ENCODE results near the gene ZNF416.

The ZNF416 gene

DNA sequence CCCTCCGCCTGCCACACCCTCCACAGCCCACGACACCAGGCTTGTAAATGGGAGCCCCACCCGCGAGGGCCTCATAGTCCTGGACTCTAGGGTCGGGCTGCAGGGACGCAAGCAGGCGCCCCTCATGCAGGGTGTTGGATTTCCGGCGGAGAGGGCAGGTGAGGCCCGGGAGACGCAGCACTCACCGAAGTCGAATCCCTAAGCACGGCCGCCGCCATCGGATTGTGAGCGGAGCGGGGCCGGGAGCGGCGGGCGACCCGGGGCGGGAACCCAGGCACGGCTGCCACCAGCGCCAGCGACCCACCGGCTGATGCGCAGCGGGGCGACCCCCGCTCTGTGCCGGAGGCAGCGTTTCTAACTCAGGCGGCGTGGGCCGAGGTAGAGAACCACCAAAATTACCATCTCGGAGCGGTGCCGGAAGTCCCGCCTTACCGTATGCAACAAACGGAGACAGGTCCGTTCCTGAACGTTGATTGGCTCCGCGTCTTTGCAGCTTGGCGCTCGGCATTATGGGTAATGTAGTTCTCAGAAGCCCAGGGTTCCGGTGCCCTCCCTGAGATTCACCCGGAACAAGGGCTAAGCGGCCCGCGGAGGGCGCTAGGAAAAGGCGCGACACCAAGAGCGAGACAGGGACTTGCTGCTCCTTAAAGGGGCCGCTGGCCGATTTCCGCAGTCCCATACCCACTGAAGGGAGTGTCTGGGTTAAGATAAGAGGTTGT is at the start of gene ZNF416:
TSS of gene ZNF416 (minus strand) at position 425 of the 719 bp plus-strand sequence. CDS start at position 218, 207 bp downstream.
- peak; percentile 89 for DNase-seq (ENCODE audit: low read depth)

DNA sequence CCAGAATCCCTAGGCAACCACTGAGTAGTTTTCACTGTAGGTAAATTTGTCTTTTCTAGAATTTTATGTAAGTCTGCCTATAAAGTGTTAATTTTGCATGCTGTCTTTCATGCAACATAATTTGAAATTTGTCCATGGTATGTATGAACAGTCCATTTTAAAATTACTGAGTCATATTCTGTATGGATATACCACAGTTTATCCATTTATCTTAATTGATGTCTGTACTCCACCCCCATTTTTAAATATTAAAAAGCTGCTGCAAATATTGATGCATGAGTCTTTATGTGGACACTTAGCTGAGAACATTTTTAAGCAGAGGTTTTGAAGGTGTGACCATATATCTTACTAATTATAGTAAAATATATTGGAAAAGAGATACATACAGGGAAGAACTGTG is 44.4 kb upstream of the ZNF416 start:
- DNase-seq (ENCODE audit: low read depth): no peak

DNA sequence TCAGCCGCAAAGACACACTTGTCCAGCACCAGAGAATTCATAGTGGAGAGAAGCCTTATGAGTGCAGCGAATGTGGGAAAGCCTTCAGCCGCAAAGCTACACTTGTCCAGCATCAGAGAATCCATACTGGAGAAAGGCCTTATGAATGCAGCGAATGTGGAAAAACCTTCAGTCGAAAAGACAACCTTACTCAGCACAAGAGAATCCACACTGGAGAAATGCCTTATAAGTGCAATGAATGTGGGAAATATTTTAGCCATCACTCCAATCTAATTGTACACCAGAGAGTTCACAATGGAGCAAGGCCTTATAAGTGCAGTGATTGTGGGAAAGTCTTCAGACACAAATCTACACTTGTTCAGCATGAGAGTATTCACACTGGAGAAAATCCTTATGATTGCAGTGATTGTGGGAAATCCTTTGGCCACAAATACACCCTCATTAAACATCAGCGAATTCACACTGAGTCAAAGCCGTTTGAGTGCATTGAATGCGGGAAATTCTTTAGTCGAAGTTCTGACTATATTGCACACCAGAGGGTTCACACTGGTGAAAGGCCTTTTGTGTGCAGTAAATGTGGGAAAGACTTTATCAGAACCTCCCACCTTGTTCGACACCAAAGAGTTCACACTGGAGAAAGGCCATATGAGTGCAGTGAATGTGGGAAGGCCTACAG is 42.1 kb upstream of the ZNF416 start:
- no peak for DNase-seq (ENCODE audit: low read depth)

DNA sequence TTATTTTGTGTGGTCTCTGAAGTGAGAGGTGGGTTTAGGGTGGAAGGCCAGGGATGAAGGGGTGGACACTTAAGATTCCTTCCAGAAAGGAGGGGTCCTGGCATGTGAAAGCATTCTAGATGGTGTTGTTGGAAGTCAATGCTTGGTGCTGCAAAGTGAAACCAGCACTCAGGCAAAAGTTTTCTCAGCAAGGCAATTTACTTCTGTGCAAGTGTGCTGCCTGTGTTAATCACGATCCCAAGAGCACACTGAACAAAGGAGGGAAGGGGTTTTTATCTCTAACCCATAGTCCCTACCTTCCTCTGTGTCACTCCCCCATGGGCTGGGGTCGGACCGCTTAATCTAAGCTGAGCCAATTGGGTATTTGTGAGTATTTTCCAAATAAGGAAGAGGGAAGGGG is 36.6 kb upstream of the ZNF416 start:
- no peak for DNase-seq (ENCODE audit: low read depth)

DNA sequence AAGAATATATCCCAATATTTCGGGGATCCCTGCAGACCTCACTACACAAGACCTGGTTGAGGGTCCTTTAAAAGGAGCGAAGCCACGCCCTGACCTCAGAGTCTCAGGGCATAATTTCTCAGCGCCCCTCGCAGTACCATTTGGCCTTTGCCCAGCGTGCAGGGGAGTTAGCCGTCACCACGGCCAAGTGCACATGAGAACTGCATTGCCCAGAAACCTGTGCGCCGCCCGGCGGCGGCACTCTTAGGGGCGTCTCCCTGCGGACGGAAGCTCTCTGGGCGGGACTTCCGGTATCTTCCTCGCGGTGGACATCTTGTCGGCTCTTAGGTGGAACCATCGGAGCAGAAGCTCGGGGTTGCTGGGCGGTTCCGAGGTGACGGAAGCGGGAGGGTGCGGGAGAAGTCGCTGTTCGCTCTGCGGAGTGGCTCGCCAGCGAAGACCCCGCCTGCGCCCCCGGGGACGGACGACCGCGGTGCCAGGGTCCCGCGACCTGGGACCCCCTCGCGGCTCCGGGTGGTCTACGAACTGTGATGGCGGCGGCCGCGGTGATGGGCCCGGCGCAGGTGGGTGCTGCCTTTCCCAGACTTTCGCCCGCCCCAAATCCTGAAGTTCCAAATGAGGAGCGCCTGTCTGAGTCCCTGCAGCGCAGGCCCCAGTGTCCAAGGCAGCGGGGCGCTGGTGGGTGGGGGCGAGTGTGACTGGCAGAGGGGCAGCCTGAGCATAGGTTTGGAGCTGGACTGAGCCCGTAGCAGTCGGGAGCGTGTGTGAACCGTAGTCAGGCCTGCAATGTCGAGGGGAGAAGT is 35.4 kb upstream of the ZNF416 start, which contains the start of gene ZNF134:
TSS of gene ZNF134 (plus strand) at position 302 of the 803 bp plus-strand sequence. CDS start 5,227 bp downstream, outside the sequence.
- DNase-seq (ENCODE audit: low read depth): peak; percentile 86

DNA sequence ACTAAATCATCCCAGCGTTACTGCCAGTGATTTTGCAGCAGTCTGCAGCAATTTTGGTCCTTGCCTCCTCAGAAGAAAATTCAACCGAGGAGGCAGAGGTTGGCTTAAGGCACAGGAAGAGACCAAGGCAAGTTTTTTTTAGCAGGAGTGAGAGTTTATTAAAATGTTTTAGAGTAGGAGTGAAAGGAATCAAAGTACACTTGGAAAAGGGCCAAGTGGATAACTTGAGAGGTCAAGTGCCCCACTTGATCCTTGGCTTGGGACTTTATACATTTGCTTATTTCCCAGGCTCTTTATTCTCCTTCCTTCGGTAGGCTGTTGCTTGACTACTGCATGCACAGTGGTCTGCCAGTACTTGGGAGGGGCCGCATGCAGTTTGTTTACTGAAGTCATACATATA is 32.4 kb upstream of the ZNF416 start:
- DNase-seq (ENCODE audit: low read depth): no peak

DNA sequence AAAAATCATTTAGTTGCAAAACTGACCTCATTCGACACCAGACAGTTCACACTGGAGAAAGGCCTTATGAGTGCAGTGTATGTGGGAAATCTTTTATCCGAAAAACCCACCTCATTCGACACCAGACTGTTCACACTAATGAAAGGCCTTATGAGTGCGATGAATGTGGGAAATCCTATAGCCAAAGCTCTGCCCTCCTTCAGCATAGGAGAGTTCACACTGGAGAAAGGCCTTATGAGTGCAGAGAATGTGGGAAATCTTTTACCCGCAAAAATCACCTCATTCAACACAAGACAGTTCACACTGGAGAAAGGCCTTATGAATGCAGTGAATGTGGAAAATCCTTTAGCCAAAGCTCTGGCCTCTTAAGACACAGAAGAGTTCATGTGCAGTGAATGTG is 28.2 kb upstream of the ZNF416 start:
- no peak for DNase-seq (ENCODE audit: low read depth)

DNA sequence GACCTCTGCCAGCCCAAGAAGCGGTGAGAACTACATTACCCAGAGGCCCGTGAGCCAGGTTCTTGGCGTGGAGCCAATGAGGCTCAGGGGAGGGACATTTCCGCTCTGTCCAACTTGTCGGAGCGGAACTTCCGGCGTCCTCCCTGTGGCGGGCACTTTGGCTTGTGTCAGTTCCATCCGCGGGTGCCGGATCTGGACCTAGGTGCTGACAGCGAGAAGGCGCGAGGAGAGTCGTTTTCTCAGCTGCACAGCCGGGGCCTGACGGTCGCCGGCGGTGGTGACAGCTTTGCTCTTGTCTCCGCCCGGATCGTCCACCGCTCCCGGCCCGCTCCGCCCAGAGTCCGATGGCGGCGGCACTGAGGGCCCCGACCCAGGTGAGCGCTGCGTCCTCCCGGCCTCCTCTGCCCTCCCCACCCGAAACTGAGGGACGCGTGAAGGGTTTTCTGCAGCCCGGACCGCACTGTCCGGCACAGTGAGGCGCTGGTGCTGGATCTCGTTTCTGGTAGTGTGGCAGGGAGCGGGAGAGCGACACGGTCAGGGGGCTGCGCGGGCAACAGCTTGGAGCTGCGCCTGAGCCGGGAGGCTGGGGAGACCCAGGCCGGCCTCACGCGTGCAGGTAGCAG is 21.2 kb upstream of the ZNF416 start, which contains the start of gene ZNF530:
TSS of gene ZNF530 (plus strand) at position 125 of the 623 bp plus-strand sequence. CDS start 4,461 bp downstream, outside the sequence.
- DNase-seq (ENCODE audit: low read depth): peak; percentile 84

DNA sequence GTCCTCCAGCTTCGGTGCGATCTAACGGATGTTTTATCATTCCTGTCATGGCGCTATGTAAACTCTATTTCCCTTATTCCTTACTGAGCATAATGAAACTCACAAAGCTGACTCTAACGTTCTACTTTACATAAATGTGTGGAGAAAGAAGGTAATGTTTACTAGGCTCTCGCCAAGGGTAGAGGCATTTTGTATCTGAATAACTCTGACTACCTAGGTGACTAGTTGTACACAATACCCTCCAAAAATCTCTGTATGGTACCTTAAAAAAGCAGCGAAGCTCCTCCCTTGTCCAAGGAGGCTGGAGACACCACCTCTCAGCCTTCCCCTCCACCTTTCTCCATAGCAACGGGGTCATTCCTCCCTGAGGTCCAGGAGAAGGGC is 20.7 kb upstream of the ZNF416 start:
- DNase-seq (ENCODE audit: low read depth): no peak

DNA sequence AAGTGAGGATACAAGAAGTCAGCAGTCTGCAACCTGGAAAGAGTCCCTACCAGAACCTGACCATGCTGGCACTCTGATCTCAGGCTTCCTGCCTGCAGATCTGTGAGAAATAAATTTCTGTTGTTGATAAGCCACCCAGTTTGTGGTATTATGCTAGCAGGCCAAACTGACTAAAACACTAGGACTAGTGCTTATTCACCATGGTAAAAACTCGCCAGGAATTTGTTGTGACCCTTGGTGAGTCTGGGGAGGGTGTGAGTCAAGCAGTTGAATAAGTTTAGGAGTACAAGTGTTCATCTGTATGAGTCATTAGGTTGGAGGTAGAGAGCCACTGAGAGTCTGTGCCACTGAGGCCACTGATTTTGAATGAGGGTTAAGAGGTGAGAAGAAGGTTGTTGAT is 8.8 kb upstream of the ZNF416 start:
- no peak for DNase-seq (ENCODE audit: low read depth)

DNA sequence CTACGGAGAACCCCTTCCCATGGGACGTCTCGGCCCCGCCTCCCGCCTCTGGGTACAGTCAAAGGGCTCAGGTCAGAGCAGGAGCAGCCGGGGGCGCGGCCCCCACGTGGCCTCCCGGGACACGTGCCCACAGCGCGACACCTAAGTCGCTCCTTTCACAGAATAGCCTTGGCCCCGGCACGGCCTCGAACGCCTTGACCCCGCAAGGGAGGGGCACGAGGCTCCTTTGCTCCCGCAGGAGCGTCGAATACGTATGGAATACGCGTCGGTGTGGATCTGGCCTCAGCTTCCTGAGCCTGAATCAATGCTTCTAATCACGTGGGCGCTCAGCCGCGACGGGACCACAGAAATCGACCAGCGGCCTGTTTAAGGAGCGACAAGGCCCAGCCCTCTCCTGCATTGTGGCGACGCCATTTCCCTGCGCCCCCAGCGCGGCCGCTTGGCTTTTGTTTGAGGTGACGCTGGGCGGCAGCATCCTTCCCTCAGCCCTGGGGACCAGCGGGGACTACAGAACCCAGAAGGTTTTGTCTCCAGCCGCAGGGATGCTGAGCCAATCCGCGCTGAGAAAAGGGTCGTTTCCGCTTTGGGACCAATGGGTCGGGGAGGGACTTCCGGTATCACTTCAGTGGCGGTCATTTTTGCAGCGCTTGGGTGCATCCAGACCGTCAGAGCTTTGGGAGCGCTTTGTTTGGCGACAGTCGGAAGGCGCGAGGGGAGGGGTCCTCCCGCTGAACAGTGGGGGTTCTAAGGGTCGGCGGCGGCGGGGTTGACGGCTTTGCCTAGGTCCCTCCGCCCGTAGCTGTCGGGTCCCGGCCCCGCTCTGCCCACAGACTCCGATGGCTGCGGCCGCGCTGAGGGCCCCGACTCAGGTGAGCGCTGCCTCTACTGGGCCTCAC is 5.1 kb upstream of the ZNF416 start, which contains the start of gene ZIK1:
TSS of gene ZIK1 (plus strand) at position 625 of the 896 bp plus-strand sequence. CDS start at position 837, 212 bp downstream.
- peak; percentile 71 for DNase-seq (ENCODE audit: low read depth)

DNA sequence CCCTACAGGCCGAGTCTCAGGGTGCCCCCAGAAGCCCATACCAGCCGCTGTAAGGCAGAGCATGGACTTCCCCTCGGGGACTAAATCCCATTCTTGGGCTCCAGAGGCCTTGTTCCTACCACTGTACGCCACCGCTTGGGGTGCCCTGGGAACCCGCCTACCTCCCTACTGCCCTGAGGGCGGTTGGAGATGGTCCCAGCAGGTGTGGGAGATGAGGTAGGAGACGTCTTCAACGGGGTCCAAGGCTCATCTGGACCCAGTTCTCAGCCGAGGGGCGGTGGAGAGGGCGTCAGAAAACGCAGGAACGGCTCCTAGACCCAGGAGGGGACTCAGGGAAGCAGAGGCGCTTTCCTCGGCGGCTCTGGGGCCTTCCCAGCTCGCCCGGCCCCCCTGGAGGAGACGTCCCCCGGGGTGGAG is 4.4 kb upstream of the ZNF416 start:
- no peak for DNase-seq (ENCODE audit: low read depth)

DNA sequence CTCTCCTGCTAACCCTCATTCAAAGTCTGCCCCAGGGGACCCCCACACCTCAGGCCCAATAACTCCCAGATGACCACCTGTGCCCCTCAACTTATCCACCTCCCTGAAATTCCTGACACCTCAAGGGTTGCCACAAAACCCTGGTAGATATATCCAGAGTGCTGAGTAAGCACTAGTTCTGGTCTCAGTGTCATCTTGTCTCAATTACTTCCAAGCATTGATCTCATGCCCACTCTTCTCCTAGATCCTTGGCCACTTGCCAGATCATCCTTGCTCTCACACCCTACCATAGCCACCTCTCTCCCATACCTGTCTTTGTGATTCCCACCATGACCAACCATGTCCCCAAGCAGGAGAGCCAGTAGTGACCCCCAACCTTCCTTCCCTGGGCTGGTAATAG is 2.0 kb downstream of the ZNF416 start:
- DNase-seq (ENCODE audit: low read depth): no peak

DNA sequence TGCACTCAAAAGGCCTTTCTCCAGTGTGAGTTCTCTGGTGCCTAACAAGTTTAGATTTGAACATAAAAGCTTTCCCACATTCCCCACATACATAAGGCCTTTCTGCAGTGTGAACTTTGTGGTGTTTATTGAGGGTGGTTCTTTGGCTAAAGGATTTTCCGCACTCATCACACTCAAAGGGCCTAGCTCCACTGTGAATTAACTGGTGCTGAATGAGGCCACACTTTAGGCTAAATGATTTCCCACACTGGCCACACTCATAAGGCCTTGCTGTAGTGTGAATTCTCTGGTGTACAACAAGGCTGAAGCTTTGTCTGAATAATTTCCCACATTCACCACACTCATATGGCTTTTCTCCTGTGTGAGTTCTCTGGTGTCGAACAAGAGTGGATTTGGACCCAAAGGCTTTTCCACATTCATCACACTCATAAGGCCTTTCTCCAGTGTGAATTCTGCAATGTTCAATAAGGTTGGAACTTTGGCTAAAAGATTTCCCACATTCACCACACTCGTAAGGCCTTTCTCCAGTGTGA is 6.2 kb downstream of the ZNF416 start:
- no peak for DNase-seq (ENCODE audit: low read depth)

DNA sequence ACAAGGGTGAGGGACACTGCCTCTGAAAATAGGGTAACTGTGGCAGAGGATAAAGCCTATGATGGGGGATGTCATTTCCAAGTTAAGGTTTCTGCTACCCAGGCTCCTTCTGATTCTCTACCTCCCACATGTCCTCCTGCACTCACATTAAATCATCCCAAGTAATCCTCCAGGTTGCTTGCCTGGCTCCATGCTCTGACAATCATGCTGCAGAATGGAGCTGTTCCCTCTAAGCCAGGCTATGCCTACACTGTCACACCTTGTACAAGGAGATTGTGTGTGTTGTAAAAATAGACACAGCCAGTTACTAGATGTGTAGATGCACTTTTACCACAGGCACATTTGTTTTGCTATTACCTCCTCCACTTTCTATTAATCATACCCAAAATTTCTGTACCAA is 8.0 kb downstream of the ZNF416 start:
- DNase-seq (ENCODE audit: low read depth): no peak

DNA sequence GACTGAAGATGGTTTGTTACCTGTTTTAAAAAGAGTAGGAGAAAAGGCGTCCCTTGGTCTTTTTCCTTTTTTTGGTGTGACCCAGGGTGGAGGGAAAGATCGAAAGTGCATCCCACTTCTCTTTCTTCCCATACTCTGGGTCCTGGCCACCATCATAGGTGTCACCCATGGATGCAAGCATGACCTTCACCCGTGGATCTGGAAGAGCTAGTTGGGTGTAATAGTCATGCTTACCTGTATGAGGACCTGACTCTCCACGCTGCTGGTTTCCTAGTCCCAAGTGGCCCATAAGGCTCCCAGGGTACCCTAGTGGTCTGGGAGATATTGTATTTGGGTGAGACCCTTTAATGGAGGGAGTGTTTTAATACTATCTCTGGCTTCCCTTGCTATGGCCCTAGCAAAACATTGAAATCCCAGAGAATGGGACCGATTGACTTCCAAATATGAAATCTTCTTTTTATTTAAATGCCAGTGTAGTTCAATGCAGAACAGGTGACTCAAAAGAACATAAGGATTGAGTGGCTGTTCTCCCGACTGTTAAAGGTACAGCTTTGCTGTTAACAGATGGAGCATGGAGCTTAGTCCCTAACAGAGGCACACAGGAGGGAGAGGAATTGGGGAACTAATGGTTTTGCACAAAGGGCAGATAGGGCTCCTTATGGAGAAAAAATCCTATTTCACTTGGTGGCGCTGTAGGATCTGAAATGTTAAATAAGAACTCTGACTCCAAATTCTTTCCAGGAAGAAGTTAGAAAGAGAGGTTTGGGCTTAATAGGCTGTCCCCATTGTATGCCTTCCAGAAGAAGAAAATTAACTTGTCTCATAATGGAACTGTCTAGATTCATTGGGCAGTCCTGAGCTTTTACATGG is 12.1 kb downstream of the ZNF416 start:
- no peak for DNase-seq (ENCODE audit: low read depth)

DNA sequence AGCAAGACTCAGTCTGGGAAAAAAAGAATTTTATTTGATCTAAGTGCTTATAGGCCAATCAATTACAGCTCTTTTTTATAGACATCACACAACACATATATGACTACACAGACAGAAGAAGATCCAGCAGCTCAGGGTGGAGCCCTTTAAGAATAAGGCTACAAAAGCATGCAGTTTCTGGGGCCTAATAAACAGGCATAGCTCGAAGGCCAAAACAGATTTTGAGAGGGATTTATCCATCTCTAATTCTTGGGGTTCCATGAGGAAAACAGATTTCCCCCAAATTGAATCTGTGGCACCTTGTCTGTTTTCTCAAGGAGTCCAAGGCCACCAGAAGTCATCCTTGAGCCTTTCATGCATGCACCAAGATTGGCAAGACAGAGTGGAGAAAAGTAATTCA is 15.2 kb downstream of the ZNF416 start:
- no peak for DNase-seq (ENCODE audit: low read depth)

DNA sequence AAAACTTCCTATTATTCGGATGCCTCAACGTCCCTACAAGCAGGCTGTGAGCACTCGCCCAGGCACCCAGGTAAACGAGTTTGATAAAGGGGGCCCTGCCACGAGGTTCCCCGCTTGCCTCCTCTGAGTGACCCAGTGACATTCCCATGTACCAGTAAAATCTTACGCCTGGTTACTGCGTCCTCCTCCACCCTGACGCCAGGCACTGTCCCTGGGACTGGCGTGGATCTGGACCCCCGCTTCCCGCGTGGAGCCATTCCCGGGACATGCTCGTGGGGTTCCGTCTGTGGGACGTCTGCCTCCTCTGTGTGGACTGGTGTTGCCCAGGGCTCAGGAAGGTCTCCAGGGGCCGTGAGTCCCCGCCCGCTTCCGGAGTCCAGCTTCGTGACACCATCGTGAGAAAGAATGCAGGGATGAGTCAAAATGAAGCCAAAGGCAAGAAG is 18.6 kb downstream of the ZNF416 start:
- DNase-seq (ENCODE audit: low read depth): no peak

DNA sequence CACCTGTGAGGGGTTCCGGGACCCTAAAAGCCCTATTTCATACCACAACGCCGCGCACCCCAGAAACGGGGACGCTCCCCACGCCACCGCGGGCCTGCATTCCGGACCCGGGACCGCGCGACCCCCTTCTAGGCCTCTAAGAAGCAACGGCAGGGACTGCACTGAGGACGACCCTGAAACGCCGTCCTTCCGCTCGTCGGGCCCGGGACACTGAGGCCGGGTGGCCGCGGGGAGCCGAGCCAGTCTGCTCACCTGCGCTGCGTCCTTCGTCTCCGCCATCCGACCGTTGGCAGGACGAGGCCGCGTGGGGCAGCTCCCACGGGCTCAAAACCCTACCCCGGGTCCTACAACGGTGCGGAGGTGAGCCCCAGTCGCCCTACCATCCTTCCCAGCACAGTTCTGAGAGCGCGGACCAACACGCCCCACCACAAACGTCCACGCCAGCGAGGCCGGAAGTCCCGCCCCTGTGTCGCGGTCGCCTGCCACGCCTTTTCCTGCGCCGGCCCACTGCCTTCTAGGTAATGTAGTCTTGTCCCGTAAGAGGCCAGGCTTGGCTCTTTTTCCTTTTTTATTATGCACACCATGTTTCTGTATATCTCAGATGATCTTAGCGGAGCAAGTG is 19.2 kb downstream of the ZNF416 start, which contains the start of gene ZNF550:
TSS of gene ZNF550 (minus strand) at position 460 of the 622 bp plus-strand sequence. CDS start at position 279, 181 bp downstream.
- DNase-seq (ENCODE audit: low read depth): peak; percentile 82

Measured in activated T-cell treated with anti-CD3 and anti-CD28 coated beads for 48 hours (primary cell).